ENCODE results near the gene BHMT.
"Not testable (repeated sequence)": the region's sequence is repeated elsewhere in the genome, so short reads cannot be mapped to it uniquely, and the experiment has no call there.

BHMT gene

GRCh38 chr5:79173626-79174025 is 62.0 kb downstream of the BHMT start:
- DNase-seq, result no peak

GRCh38 chr5:79180449-79180848 is 68.8 kb downstream of the BHMT start:
- not testable (repeated sequence) for DNase-seq

DNA sequence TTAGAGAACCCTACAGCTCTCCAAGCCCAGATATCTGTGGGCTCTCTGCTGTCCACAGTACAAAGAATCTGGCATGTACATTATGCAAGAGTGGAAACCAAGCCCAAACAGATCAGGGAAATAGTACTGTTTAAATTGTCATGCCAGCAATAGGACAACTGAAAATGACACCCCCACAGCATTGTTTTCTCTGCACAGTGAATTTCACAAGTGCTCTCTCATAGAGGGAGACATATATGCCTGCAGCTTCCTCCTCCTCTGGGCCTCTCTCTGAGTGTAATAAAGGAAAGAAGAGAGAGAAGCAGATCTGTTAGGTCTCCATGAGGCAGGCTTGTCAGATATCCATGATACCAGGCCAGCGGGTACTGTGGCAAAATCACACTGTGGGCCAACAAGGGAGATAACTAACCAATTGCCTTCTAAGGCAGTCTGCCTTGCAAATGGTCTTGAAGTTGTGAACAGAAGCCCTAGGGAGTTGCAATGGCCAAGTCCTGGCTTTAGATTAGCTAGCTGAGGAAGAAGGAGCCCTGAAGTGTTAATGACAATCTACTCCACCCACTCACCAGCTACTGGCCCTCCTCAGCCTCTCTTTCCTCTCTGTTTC is 69.9 kb downstream of the BHMT start:
- DNase-seq, result no peak
